CD4-positive, alpha-beta memory T cell (primary cell): ENCODE results near the gene IARS1. TPM values are rescaled to one million over a fixed set of nuclear protein-coding genes. Genes with fewer than 3 reads are reported as not detected.

Experiments
- CTCF ChIA-PET: fragments of 350-600 bp; sonication (Branson Sonifier 250); formaldehyde crosslinking; loops from one replicate; lab custom pipeline; 2021; ENCODE audit warnings: inconsistent platforms; ENCODE audit not compliant: partially characterized antibody; lab: Charles Lee
- POLR2A ChIA-PET: fragments of 350-600 bp; sonication (Branson Sonifier 250); formaldehyde crosslinking; loops from one replicate; lab custom pipeline; 2021; ENCODE audit not compliant: partially characterized antibody; lab: Charles Lee
- DNase-seq, 5 donors: peaks; one replicate each; pipeline versions ENCODE4 v3.0.0 to v3.0.0-alpha.2; 2020 to 2022; ENCODE audit warnings: mixed read lengths in 1 of 5
- H3K27ac ChIP-seq: one replicate; pipeline ENCODE4 v1.7.0; 2013; ENCODE audit warnings: low read depth, low read length
- H3K27me3 ChIP-seq: 2 replicates; pipeline ENCODE4 v1.7.0; 2013; ENCODE audit warnings: mild to moderate bottlenecking, low read length, moderate library complexity; ENCODE audit not compliant: insufficient read depth
- H3K36me3 ChIP-seq: 2 replicates; pipeline ENCODE4 v1.7.0; 2013; ENCODE audit warnings: mild to moderate bottlenecking, low read length, moderate library complexity; ENCODE audit not compliant: insufficient read depth
- H3K4me1 ChIP-seq: 2 replicates; pipeline ENCODE4 v1.7.0; 2013; ENCODE audit warnings: mild to moderate bottlenecking, low read length, moderate library complexity; ENCODE audit not compliant: insufficient read depth
- H3K4me3 ChIP-seq, 2 donors: one replicate each; pipeline ENCODE4 v1.7.0; 2013; ENCODE audit warnings: low read length in 2 of 2, mild to moderate bottlenecking in 1 of 2
- H3K9me3 ChIP-seq, 2 donors: one replicate each; pipeline ENCODE4 v1.7.0; 2013; ENCODE audit warnings: low read length in 2 of 2, control low read depth in 1 of 2; ENCODE audit not compliant: control insufficient read depth in 1 of 2
- H3K27ac Mint-ChIP-seq, 7 donors: one replicate each; pipeline ENCODE4 v1.8.0; 2020 to 2021; ENCODE audit warnings: mixed read lengths in 7 of 7, mild to moderate bottlenecking in 6 of 7, inconsistent platforms in 3 of 7, moderate library complexity in 3 of 7
- H3K27me3 Mint-ChIP-seq, 2 donors: one replicate each; pipeline ENCODE4 v1.8.0; 2020 to 2021; ENCODE audit warnings: mixed read lengths in 2 of 2
- H3K36me3 Mint-ChIP-seq, 2 donors: one replicate each; pipeline ENCODE4 v1.8.0; 2020 to 2021; ENCODE audit warnings: mixed read lengths in 2 of 2, inconsistent platforms in 1 of 2, mild to moderate bottlenecking in 1 of 2
- H3K4me1 Mint-ChIP-seq, 4 donors: one replicate each; pipeline ENCODE4 v1.8.0; 2020 to 2021; ENCODE audit warnings: mixed read lengths in 4 of 4, mild to moderate bottlenecking in 1 of 4
- H3K4me3 Mint-ChIP-seq, 8 donors: one replicate each; pipeline ENCODE4 v1.8.0; 2020 to 2021; ENCODE audit warnings: mixed read lengths in 8 of 8, mild to moderate bottlenecking in 7 of 8, moderate library complexity in 6 of 8, inconsistent platforms in 3 of 8
- H3K9me3 Mint-ChIP-seq, 8 donors: one replicate each; pipeline ENCODE4 v1.8.0; 2020 to 2021; ENCODE audit warnings: mixed read lengths in 8 of 8, mild to moderate bottlenecking in 5 of 8, inconsistent platforms in 3 of 8, moderate library complexity in 1 of 8
- intact Hi-C: fragments of 100-400 bp; cut with micrococcal nuclease; formaldehyde crosslinking; loops from one replicate; pipeline ENCODE4 v1.15.1; 2023
- polyA plus RNA-seq, 2 donors: library from polyadenylated mRNA; unstranded; fragments of 300-500 nt; fragmentation: Illumina TruSeq; gene quantifications; one replicate each; pipeline ENCODE4 v1.2.3, GENCODE V29; 2021
- total RNA-seq, 2 experiments: library from RNA; stranded (reverse); gene quantifications; one replicate each; pipeline ENCODE4 v1.2.3, GENCODE V29; 2021

The IARS1 gene
- total RNA-seq (100 to 1,000 TPM; 109 to 112 TPM), polyA plus RNA-seq (10 to 100 TPM; 69.7 to 71.3 TPM)

DNA sequence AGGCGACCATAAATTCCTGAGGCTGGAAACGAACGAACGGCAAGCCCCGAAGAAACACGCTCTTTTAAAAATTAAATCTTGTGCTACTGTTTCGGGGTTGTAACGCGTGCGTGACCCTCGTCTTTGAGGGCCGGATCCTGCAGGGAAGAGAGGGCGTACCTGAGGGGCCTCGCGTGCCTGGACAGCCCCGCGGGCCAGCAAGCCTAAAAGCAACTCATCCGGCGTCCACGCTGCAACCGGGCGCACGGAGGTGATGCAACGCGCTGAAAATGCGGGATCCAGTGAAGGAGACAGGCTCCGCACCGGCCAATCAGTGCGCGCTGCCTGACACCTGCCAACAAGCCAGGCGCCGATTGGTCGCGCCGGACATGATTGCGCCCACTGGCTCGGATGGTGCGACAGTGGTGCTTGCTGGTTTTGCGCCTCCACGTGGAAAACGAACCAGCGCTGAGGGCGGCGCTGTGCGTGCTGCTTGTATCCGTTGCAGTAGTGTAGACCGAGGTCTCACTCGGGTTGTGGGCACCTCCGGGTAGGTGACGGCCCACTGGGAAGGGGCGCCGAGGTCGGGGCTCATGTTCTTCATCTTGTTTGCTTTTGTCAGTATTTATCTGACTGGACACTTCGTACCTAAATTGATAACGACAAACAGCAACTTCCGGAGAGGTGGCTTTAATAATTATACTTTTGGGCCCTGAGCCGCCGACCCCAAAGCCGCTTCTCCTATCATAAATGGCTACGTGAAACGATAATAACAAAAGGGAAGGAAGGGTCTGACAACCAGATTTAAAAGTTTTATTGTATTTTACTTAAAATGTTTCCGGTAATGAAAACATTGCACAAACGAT is at the start of gene IARS1:
TSS of gene IARS1 (minus strand) at position 246 of the 845 bp plus-strand sequence. CDS start 4,278 bp downstream, outside the sequence.
- peak within 1 kb of the TSS; percentile 97 to 100 (median 98) for H3K4me3 Mint-ChIP-seq
- intact Hi-C loops, result loop anchor here (1.0 to 10.0 kb wide), 5 partner anchors 32 to 1279 kb away; partner anchors contain the start of genes BICD2, CENPP, NOL8 and SPTLC1
- peak within 1 kb of the TSS; percentile 66 to 77 for H3K4me3 ChIP-seq

GRCh38 chr9:92342825-92343488 is 49.5 kb upstream of the IARS1 start:
- Histone ChIP-seq H3K9me3 (no peaks in the 10 kb centered on the region), H3K27ac (no peak overlapping the region), H3K4me3 (no peak overlapping the region), H3K27me3 (no peaks in the 10 kb centered on the region), H3K4me1 (no peaks in the 10 kb centered on the region), H3K36me3 (no peaks in the 10 kb centered on the region)
- no peak for DNase-seq
- intact Hi-C loops, result loop anchor here (10.0 kb wide), 1 partner anchor 102 kb away; no protein-coding TSS in a partner anchor
- Mint-ChIP-seq H3K4me1 (peaks cover 0 to 2% (median under 1%) of the 10 kb centered on the region in 4 donors), H3K27me3 (no peaks in the 10 kb centered on the region), H3K4me3 (no peak overlapping the region), H3K27ac (no peak overlapping the region), H3K36me3 (peaks cover 7 to 20% of the 10 kb centered on the region in 2 donors), H3K9me3 (peaks cover 0 to 7% (median 4%) of the 10 kb centered on the region in 8 donors)
- POLR2A ChIA-PET, result no interaction called here
- CTCF ChIA-PET, result no interaction called here

More for the DNA sequence above, at the start of gene IARS1:
- no peaks in the 10 kb centered on the region for H3K9me3 ChIP-seq
- H3K27me3 Mint-ChIP-seq, result no peaks in the 10 kb centered on the region
- H3K4me1 ChIP-seq, result peaks cover 49% of the 10 kb centered on the region
- H3K4me1 Mint-ChIP-seq, result peaks cover 33 to 84% (median 61%) of the 10 kb centered on the region in 4 donors
- peaks cover 8% of the 10 kb centered on the region for H3K36me3 ChIP-seq
- peaks cover 17 to 37% of the 10 kb centered on the region in 2 donors for H3K36me3 Mint-ChIP-seq
- H3K9me3 Mint-ChIP-seq, result peaks cover 0 to 2% (median 0%) of the 10 kb centered on the region in 8 donors
- ChIA-PET POLR2A (interaction anchor here (0.9 to 2.6 kb wide), 2 partner anchors 14 to 32 kb away, joined by 3 to 18 read pairs; partner anchors contain the start of genes CENPP and NOL8), CTCF (no interaction called here)
- DNase-seq, result peak; percentile 98 to 100 (median 99)
- peak within 1 kb of the TSS; percentile 98 to 99 (median 99) for H3K27ac Mint-ChIP-seq
- H3K27ac ChIP-seq, result peak within 1 kb of the TSS; percentile 66
- H3K27me3 ChIP-seq, result no peaks in the 10 kb centered on the region

- H3K4me1 ChIP-seq, result no peaks in the 10 kb centered on the region
- no peaks in the 10 kb centered on the region for H3K9me3 ChIP-seq
- ChIA-PET CTCF (no interaction called here), POLR2A (no interaction called here)
- Mint-ChIP-seq H3K27me3 (no peaks in the 10 kb centered on the region), H3K36me3 (peaks cover 7 to 20% of the 10 kb centered on the region in 2 donors), H3K4me1 (peaks cover 0 to under 1% (median under 1%) of the 10 kb centered on the region in 4 donors), H3K27ac (no peak overlapping the region), H3K4me3 (no peak overlapping the region), H3K9me3 (peaks cover 0 to 7% (median 4%) of the 10 kb centered on the region in 8 donors)
- intact Hi-C loops, result loop anchor here (10.0 kb wide), 1 partner anchor 103 kb away; no protein-coding TSS in a partner anchor
- no peak overlapping the region for H3K4me3 ChIP-seq
- DNase-seq, result no peak
- no peak overlapping the region for H3K27ac ChIP-seq
- H3K36me3 ChIP-seq, result no peaks in the 10 kb centered on the region
- H3K27me3 ChIP-seq, result no peaks in the 10 kb centered on the region
These were observed 48.1 kb upstream of the IARS1 start for GRCh38 chr9:92341578-92341977.

- H3K27me3 ChIP-seq, result no peaks in the 10 kb centered on the region
- DNase-seq, result no peak
- Mint-ChIP-seq H3K27ac (no peak overlapping the region), H3K4me1 (no peaks in the 10 kb centered on the region), H3K4me3 (no peak overlapping the region), H3K9me3 (no peaks in the 10 kb centered on the region), H3K36me3 (no peaks in the 10 kb centered on the region), H3K27me3 (no peaks in the 10 kb centered on the region)
- no peaks in the 10 kb centered on the region for H3K36me3 ChIP-seq
- no peaks in the 10 kb centered on the region for H3K4me1 ChIP-seq
- intact Hi-C loops, result no loop called here
- POLR2A ChIA-PET, result no interaction called here
- H3K27ac ChIP-seq, result no peak overlapping the region
- no peaks in the 10 kb centered on the region for H3K9me3 ChIP-seq
- no peak overlapping the region for H3K4me3 ChIP-seq
- CTCF ChIA-PET, result interaction anchor here (1.1 to 1.8 kb wide), 2 partner anchors 9 to 194 kb away, joined by 5 read pairs; partner anchors contain the start of gene NOL8
These were observed 39.8 kb upstream of the IARS1 start for GRCh38 chr9:92333282-92333634.

DNA sequence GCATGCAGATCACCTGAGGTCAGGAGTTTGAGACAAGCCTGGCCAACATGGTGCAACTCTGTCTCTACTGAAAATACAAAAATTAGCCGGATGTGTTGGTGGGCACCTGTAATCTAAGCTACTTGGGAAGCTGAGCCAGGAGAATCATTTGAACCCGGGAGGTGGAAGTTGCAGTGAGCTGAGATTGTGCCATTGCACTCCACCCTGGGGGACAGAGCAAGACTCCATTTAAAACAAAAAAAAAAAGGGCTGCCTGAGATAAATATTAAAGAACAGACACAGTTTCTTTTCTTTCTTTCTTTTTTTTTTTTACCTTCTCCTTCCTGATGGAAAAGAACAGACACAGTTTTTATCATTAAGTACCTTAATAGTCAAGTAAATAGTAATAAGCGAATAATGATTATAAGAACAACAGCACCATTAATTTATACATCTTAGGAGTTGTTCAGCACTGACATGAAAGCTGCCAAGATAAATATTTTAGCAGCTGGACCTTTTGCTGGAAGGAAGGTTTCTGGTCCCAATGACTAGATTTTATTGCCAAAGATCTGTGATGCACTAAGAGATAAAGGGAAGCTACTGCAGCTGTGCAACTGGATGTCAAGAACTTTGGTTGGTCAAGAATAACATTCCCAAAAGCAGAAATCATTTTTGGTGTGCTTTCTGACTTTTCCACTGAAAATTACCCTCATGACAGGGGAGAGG is 39.2 kb upstream of the IARS1 start:
- H3K27me3 Mint-ChIP-seq, result no peaks in the 10 kb centered on the region
- H3K4me3 ChIP-seq, result no peak overlapping the region
- no peaks in the 10 kb centered on the region for H3K9me3 ChIP-seq
- ChIA-PET POLR2A (no interaction called here), CTCF (interaction anchor here (1.1 to 1.8 kb wide), 2 partner anchors 8 to 194 kb away, joined by 5 read pairs; partner anchors contain the start of gene NOL8)
- H3K27me3 ChIP-seq, result no peaks in the 10 kb centered on the region
- no peaks in the 10 kb centered on the region for H3K36me3 ChIP-seq
- DNase-seq, result no peak
- no peak overlapping the region for H3K4me3 Mint-ChIP-seq
- H3K4me1 Mint-ChIP-seq, result no peaks in the 10 kb centered on the region
- H3K36me3 Mint-ChIP-seq, result no peaks in the 10 kb centered on the region
- no peak overlapping the region for H3K27ac ChIP-seq
- no peaks in the 10 kb centered on the region for H3K9me3 Mint-ChIP-seq
- H3K4me1 ChIP-seq, result no peaks in the 10 kb centered on the region
- intact Hi-C loops, result no loop called here
- H3K27ac Mint-ChIP-seq, result no peak overlapping the region

DNA sequence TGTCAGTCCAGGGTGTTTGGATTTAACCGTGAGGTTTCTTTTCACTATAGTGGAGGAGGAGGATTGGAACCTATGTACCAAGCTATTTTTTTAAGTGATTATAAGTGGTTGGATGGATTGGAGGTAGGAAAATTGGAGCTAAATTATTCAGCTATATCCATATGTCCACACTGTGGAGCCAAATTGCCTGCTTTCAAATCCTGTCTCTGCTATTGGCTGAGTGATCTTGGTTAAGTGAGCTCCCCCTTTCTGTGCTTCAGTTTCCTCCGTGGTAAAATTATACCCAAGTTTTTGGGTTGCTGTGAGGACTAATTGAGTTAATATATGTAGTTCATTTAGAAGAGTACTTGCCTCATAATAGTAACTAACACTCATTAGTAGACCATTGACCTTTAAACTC is 34.7 kb upstream of the IARS1 start:
- H3K36me3 ChIP-seq, result peaks cover under 1% of the 10 kb centered on the region
- Mint-ChIP-seq H3K36me3 (peaks cover 0 to 12% of the 10 kb centered on the region in 2 donors), H3K4me1 (peaks cover 8 to 31% (median 23%) of the 10 kb centered on the region in 4 donors), H3K27ac (no peak overlapping the region), H3K4me3 (no peak overlapping the region), H3K27me3 (no peaks in the 10 kb centered on the region), H3K9me3 (no peaks in the 10 kb centered on the region)
- no peak overlapping the region for H3K27ac ChIP-seq
- intact Hi-C loops, result loop anchor here (10.0 kb wide), 1 partner anchor 903 kb away; the partner anchor contains the start of gene NFIL3
- CTCF ChIA-PET, result interaction anchor here (1.0 kb wide), 1 partner anchor 188 kb away, joined by 3 read pairs; no protein-coding TSS in a partner anchor
- no peaks in the 10 kb centered on the region for H3K27me3 ChIP-seq
- POLR2A ChIA-PET, result no interaction called here
- peaks cover 23% of the 10 kb centered on the region for H3K4me1 ChIP-seq
- no peak for DNase-seq
- H3K9me3 ChIP-seq, result no peaks in the 10 kb centered on the region
- no peak overlapping the region for H3K4me3 ChIP-seq
